WERI-Rb-1 (cell line): Measurements from ENCODE around the gene GBX1.

Source experiments
- DNase-seq: peaks from one replicate; pipeline ENCODE4 v3.0.0-alpha.2; 2020
- H3K27ac ChIP-seq: fragments of 250-450 bp; sonication (Bioruptor Pico); 2 replicates; pipeline ENCODE4 v1.5.1; 2020; ENCODE audit warnings: mild to moderate bottlenecking, moderate library complexity
- H3K27me3 ChIP-seq: fragments of 250-450 bp; sonication (Bioruptor Pico); 2 replicates; pipeline ENCODE4 v1.5.1; 2021; ENCODE audit warnings: mild to moderate bottlenecking, low read depth, moderate library complexity; ENCODE audit not compliant: insufficient read depth, severe bottlenecking
- H3K36me3 ChIP-seq: fragments of 250-450 bp; sonication (Bioruptor Pico); 2 replicates; pipeline ENCODE4 v1.5.1; 2020; ENCODE audit warnings: mild to moderate bottlenecking, moderate library complexity
- H3K4me3 ChIP-seq: 2 replicates; pipeline ENCODE4 v1.5.1; 2011; ENCODE audit warnings: low read depth, mild to moderate bottlenecking, control low read depth, low read length
- H3K9me3 ChIP-seq: fragments of 250-450 bp; sonication (Bioruptor Pico); 2 replicates; pipeline ENCODE4 v1.5.1; 2021; ENCODE audit warnings: mild to moderate bottlenecking, moderate library complexity; ENCODE audit not compliant: severe bottlenecking
- CTCF ChIP-seq: IDR thresholded peaks from 2 replicates; pipeline ENCODE4 v1.5.1; 2011; ENCODE audit warnings: low read depth, mild to moderate bottlenecking, control low read depth, inconsistent platforms, low read length

Gene GBX1

GRCh38 chr7:151110941-151111645 lies 56.4 kb downstream of the GBX1 start:
- Histone ChIP-seq H3K36me3 (peaks cover 18% of the 10 kb centered on the region), H3K27ac (no peak overlapping the region), H3K4me3 (no peak overlapping the region), H3K9me3 (no peaks in the 10 kb centered on the region), H3K27me3 (no peaks in the 10 kb centered on the region)
- peak; percentile 93 for TF ChIP-seq CTCF
- DNase-seq: peak; percentile 72

GRCh38 chr7:151110236-151110940 lies 57.1 kb downstream of the GBX1 start:
- DNase-seq: no peak
- Histone ChIP-seq H3K27ac (no peak overlapping the region), H3K27me3 (no peaks in the 10 kb centered on the region), H3K4me3 (no peak overlapping the region), H3K9me3 (no peaks in the 10 kb centered on the region), H3K36me3 (peaks cover 20% of the 10 kb centered on the region)
- no peak for TF ChIP-seq CTCF

DNA sequence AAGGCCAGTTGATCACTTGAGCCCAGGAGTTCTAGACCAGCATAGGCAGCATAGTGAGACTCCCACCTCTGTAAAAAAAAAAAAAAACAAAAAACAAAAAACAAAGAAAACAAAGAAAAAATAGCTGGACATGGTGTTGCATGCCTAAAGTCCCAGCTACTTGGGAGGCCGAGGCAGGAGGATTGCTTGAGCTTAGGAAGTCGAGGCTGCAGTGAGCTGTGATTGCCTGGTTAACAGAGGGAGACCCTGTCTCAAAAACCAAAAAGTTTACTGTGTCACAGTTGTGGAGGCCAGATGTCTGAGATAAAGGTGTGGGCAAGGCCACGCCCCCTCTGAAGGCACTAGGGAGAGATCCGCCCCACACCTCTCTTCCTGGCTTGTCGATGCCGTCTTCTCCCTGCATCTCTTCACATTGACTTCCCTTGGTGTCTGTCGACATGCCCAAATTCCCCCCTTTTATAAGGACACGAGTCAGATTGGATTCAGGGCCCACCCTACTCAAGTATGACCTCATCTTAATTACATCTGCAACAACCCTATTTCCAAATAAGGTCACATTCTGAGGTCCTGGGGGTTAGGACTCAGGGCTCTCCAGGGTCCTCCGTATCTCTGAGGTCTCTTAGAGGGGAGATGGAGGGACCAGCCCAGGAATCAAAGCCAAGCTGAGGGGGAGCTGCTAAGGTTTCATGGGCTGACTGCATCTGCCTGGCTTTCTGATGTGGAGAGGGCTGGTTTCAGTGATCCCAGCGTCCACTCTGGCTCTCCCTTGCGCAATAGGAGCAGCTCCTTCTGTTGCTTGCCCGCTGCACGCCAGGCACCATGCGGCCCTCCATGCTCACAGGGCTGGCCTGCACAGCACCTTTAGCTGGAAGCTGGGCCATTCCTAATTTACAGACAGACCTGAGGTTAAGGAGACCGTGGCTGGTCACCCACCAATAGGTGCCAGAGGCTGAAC lies 58.1 kb downstream of the GBX1 start:
- Histone ChIP-seq H3K9me3 (no peaks in the 10 kb centered on the region), H3K27me3 (no peaks in the 10 kb centered on the region), H3K27ac (no peak overlapping the region), H3K36me3 (peaks cover 26% of the 10 kb centered on the region), H3K4me3 (no peak overlapping the region)
- DNase-seq: no peak
- TF ChIP-seq CTCF: no peak

DNA sequence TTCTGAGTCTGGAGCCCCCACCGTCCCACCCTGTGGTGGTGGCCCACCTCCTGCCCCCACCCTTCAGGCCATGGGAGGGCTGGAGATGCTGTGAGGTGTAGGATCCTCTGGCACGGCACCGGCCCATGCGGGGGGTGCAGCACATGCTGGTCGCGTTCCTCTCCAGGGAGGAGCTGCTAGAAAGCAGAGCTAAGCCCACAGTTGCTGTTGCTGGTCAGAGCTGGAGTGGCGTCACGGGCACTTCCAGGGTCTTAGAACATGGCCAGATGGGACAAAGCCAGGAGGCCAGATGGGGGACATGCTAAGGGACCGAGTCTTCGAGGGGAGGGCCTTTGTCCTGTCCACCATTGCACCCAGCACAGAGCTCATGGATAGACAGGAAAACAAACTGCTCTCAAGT lies 59.6 kb downstream of the GBX1 start:
- Histone ChIP-seq H3K4me3 (no peak overlapping the region), H3K36me3 (peaks cover 23% of the 10 kb centered on the region), H3K27ac (peak overlapping the region; percentile 64), H3K9me3 (no peaks in the 10 kb centered on the region), H3K27me3 (no peaks in the 10 kb centered on the region)
- peak; percentile 79 for DNase-seq
- TF ChIP-seq CTCF: no peak

GRCh38 chr7:151104411-151105235 lies 62.9 kb downstream of the GBX1 start:
- DNase-seq: no peak
- Histone ChIP-seq H3K36me3 (peaks cover 25% of the 10 kb centered on the region), H3K27ac (no peak overlapping the region), H3K27me3 (no peaks in the 10 kb centered on the region), H3K4me3 (no peak overlapping the region), H3K9me3 (no peaks in the 10 kb centered on the region)
- no peak for TF ChIP-seq CTCF
